ENCODE results near the gene KNCN. TPM values are rescaled to one million over a fixed set of nuclear protein-coding genes. Genes with fewer than 3 reads are reported as not detected.

Gene KNCN
- total RNA-seq, 1 donor from 2014 or later: not detected

DNA sequence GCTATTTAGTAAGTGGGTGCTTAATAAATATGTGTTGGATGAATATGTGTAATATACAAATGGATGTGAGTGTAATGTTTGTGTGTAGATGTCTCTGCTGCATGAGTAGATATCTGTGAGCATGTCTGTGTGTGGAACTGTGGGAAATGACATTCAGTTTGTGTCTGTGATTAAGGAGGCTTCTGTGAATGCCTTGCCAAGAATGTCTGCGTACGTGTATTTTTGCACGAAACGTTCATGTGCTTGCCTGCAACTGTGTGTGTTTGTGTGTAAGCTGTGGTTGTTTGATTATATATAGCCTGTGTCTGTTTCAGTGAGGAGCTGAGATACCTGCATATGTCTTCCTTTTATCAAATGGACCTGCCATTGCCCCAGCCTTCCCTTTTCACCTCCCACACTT lies 48.0 kb downstream of the KNCN start:
- DNase-seq: no peak
- H3K4me3 Mint-ChIP-seq: no peak overlapping the region
- intact Hi-C loops (cut with micrococcal nuclease): no loop called here
- no peaks in the 10 kb centered on the region for H3K36me3 Mint-ChIP-seq (ENCODE audit: low read depth)
- no peaks in the 10 kb centered on the region for H3K9me3 Mint-ChIP-seq
- H3K27me3 Mint-ChIP-seq: peaks cover 38% of the 10 kb centered on the region
- H3K27ac Mint-ChIP-seq: no peak overlapping the region
- no peaks in the 10 kb centered on the region for H3K4me1 Mint-ChIP-seq

DNA sequence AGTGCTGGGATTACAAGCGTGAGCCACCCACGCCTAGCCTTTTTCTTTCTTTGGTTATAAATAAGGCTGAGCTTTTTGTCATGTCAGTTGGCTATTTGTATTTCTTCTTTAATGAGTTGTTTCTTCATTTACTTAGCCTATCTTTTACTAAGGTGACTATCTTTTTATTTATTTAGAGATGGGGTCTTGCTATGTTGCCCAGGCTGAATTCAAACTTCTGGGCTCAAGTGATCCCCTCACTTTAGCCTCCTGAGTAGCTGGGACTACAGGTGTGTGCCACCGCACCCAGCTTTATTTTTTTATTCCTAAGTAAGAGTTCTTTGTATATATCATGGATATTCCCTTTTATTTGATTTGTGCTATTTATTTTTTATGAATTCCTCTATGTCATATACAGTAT lies 49.9 kb downstream of the KNCN start:
- intact Hi-C loops (cut with micrococcal nuclease): no loop called here
- Mint-ChIP-seq H3K4me3 (no peak overlapping the region), H3K4me1 (no peaks in the 10 kb centered on the region), H3K27ac (no peak overlapping the region), H3K36me3 (ENCODE audit: low read depth) (no peaks in the 10 kb centered on the region), H3K27me3 (peaks cover 44% of the 10 kb centered on the region), H3K9me3 (no peaks in the 10 kb centered on the region)
- no peak for DNase-seq

DNA sequence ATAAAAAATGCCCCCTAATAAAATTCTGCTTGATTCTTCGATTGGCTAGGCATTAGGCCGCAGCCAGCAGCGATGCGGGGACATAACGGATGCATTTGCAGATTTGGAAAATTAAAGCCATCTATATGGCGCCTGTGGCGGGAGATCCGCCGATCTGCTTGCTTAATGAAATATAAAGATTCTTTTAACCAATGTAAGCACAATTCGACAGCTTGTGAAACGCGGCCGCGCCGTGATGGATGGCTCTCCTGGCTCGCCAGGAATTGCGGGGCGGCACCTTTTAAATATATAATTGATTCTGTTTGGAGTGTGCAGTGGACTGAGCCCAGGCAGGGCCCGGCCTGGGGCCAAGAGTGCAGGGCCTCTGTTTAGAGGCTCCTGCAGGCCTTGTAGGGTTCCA lies 53.8 kb downstream of the KNCN start:
- H3K9me3 Mint-ChIP-seq: no peaks in the 10 kb centered on the region
- DNase-seq: no peak
- H3K4me3 Mint-ChIP-seq: no peak overlapping the region
- H3K27me3 Mint-ChIP-seq: peaks cover 66% of the 10 kb centered on the region
- intact Hi-C loops (cut with micrococcal nuclease): no loop called here
- H3K27ac Mint-ChIP-seq: no peak overlapping the region
- H3K36me3 Mint-ChIP-seq (ENCODE audit: low read depth): no peaks in the 10 kb centered on the region
- H3K4me1 Mint-ChIP-seq: peaks cover 1% of the 10 kb centered on the region

DNA sequence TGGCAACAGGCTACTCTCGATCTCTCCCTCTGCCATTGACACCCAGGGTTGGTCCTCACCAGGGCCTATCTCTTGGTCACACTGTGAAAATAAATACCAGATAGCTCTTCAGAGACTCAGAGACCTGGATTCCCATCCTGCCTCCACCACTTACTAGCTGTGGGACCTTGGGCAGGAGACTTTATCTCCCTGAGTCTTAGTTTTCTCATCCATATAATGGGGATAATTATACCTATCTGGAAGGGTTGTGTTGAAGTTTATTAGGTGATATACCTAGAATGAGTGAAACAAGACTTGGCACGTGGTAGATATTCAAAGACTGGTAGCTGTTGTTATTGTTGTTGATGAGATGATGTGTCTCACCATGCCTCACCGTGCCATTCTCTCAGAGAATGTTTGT lies 54.4 kb downstream of the KNCN start:
- no peak for DNase-seq
- Mint-ChIP-seq H3K36me3 (ENCODE audit: low read depth) (no peaks in the 10 kb centered on the region), H3K9me3 (no peaks in the 10 kb centered on the region), H3K27ac (no peak overlapping the region), H3K4me3 (no peak overlapping the region), H3K27me3 (peaks cover 68% of the 10 kb centered on the region), H3K4me1 (peaks cover 8% of the 10 kb centered on the region)
- intact Hi-C loops (cut with micrococcal nuclease): no loop called here

DNA sequence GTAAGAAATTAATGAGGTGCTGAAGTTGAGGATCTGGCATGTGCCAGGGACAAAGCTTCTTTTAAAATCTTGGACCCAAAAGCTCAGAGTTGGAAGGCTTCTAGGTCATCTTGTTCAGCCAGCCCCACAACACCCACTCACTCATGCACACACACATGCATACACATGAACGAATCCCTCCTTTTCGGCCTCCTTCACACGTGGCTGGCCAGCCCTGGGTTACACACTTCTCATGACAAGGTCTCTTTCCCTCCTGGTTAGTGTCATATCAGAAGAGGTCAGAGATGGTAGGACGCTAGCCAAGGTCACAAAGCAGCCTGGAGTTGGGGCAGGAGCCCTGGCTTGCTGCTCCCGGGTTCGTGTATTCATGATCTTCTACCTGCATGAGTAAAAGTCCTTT lies 54.9 kb downstream of the KNCN start:
- no peak for DNase-seq
- no peaks in the 10 kb centered on the region for H3K36me3 Mint-ChIP-seq (ENCODE audit: low read depth)
- no peak overlapping the region for H3K4me3 Mint-ChIP-seq
- H3K27me3 Mint-ChIP-seq: peaks cover 71% of the 10 kb centered on the region
- H3K9me3 Mint-ChIP-seq: no peaks in the 10 kb centered on the region
- intact Hi-C loops (cut with micrococcal nuclease): no loop called here
- no peak overlapping the region for H3K27ac Mint-ChIP-seq
- H3K4me1 Mint-ChIP-seq: peaks cover 9% of the 10 kb centered on the region

DNA sequence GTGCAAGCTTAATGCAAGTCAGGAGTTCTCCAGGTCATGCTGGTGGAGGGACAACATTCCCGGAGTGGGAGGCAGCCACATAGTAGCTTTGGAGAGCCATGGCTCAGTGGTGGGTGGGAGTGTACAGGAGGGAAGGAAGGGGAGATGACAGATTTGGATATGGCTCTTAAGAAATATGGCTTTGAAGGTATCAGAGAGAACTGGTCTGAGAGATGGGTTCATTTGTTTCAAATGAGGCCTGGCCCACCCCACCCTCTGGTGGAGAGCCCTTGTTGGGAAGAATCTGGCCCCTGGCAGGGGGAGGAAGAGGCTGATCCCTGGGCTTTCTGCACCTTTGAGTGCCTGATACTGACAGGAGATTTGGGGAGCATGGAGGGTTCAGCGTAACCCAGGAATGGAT lies 55.7 kb downstream of the KNCN start:
- Mint-ChIP-seq H3K36me3 (ENCODE audit: low read depth) (no peaks in the 10 kb centered on the region), H3K4me3 (no peak overlapping the region), H3K27me3 (peaks cover 70% of the 10 kb centered on the region), H3K27ac (no peak overlapping the region), H3K4me1 (peaks cover 9% of the 10 kb centered on the region), H3K9me3 (no peaks in the 10 kb centered on the region)
- intact Hi-C loops (cut with micrococcal nuclease): no loop called here
- no peak for DNase-seq

Other genes with a start within 250 kb of the KNCN start
- gene LRRC41, start 248.0 kb downstream of the KNCN start, total RNA-seq: 63.1 and 64.6 TPM in 2 replicates
- 283 and 306 TPM in 2 replicates for gene UQCRH, start 247.9 kb downstream of the KNCN start, total RNA-seq
- gene NSUN4, start 210.8 kb downstream of the KNCN start, total RNA-seq: 40.4 and 46.5 TPM in 2 replicates
- 4.6 and 6.8 TPM in 2 replicates for gene FAAH, start 157.3 kb downstream of the KNCN start, total RNA-seq
- 0.07 TPM in 1 of 2 replicates, not detected in the other for gene DMBX1, start 61.8 kb downstream of the KNCN start, total RNA-seq
- 41.8 and 42.5 TPM in 2 replicates for gene MKNK1, start 52.6 kb upstream of the KNCN start, total RNA-seq
- 15.0 and 17.8 TPM in 2 replicates for gene MOB3C, start 65.2 kb upstream of the KNCN start, total RNA-seq
- 41.6 and 43.1 TPM in 2 replicates for gene ATPAF1, start 116.7 kb upstream of the KNCN start, total RNA-seq
- not detected in 2 replicates for gene TEX38, start 120.2 kb upstream of the KNCN start, total RNA-seq
- gene EFCAB14, start 167.5 kb upstream of the KNCN start, total RNA-seq: 63.9 and 70.4 TPM in 2 replicates
- gene CYP4B1, start 247.4 kb upstream of the KNCN start, total RNA-seq: not detected in 2 replicates

Data from activated CD4-positive, alpha-beta T cell treated with anti-CD3 and anti-CD28 coated beads, Interleukin-2, amount 10 ng/mL, durations not matched to agents 24 days and 14 days (primary cell).